NCI-H82 (cell line): Measurements from ENCODE around the gene CD109.

Experiments used
- DNase-seq: peaks from one replicate; lab custom pipeline; 2025; lab: John Stamatoyannopoulos, UW

CD109 gene

GRCh38 chr6:73858376-73858775 lies 162.4 kb downstream of the CD109 start:
- DNase-seq: no peak

GRCh38 chr6:73860303-73860702 lies 164.3 kb downstream of the CD109 start:
- DNase-seq: no peak

GRCh38 chr6:73866305-73866704 lies 170.3 kb downstream of the CD109 start:
- no peak for DNase-seq

GRCh38 chr6:73867411-73867810 lies 171.4 kb downstream of the CD109 start:
- no peak for DNase-seq

GRCh38 chr6:73870907-73871306 lies 174.9 kb downstream of the CD109 start:
- DNase-seq: no peak

- DNase-seq: no peak
Observed at GRCh38 chr6:73873081-73873480, 177.1 kb downstream of the CD109 start.
